ENCODE results near the gene BTRC. TPM values are rescaled to one million over a fixed set of nuclear protein-coding genes. Genes with fewer than 3 reads are reported as not detected.

The BTRC gene
- total RNA-seq, 1 experiment from 2014 or later = 29.1 TPM

DNA sequence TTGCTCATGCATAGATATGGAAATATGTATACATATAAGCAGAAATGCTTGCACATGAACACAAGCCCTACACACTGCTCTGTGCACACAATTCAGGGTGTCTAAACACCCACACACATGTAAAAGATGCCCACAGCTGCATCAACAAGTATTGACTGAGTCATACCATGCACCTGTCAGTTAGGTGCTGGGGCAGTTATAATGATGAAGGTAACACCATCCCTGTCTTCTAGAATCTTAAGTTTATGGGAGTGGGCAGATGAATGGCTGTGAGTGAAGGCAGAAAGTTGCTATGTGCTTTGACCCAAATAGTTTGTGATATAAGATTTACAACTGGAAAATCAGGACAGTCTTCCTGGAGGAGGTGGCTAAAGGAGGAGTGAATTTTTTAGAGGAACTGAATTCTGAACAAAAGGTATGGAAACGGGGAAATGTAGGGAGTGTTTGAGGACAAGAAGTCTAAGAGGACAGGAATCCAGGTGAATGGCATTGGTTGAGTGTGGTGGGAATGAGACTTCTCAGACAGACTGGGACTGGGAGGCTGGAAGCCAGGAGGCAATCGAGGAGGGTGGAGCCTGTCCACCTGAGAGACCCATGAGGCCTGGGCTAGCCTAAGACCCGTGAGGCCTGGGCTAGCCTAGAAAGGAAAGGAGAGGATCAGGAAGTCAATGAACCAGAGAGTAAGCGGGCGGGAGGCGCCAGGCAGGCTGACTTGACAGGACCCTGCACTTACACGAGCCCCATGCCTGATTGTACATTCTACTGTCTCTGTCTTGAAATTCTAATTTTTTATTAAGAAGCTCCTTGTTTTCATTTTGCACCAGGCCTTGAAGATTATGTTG is 213.4 kb downstream of the BTRC start:
- Histone ChIP-seq H3K36me3 (ENCODE audit: control insufficient read depth in 1 of 2, insufficient read depth in 2 of 2, low read length in 2 of 2) (no peaks in the 10 kb centered on the region), H3K27ac (ENCODE audit: low read depth, low read length) (no peak overlapping the region), H3K9me2 (ENCODE audit: insufficient read depth) (no peaks in the 10 kb centered on the region), H3K4me1 (ENCODE audit: control insufficient read depth in 1 of 2, insufficient read depth in 2 of 2, low read length in 2 of 2) (peaks cover 11 to 22% of the 10 kb centered on the region in 2 experiments), H4K20me1 (ENCODE audit: insufficient read depth) (no peaks in the 10 kb centered on the region), H3K27me3 (ENCODE audit: insufficient read depth, low read length) (no peaks in the 10 kb centered on the region; the same call in 1 of the 2 replicates), H3K9ac (ENCODE audit: low read length) (no peak overlapping the region), H3K4me2 (ENCODE audit: low read length) (no peak overlapping the region), H3K9me3 (ENCODE audit: control insufficient read depth in 1 of 2, insufficient read depth in 1 of 2, low read depth in 1 of 2, low read length in 2 of 2) (no peaks in the 10 kb centered on the region), H2AFZ (ENCODE audit: low read depth, low read length, poor library complexity, severe bottlenecking) (no peak overlapping the region), H3K79me2 (ENCODE audit: insufficient read depth, low read length) (no peaks in the 10 kb centered on the region), H3K4me3 (replicated peaks in 1 of 2; ENCODE audit: low read depth in 1 of 2, low read length in 2 of 2) (no peak overlapping the region)
- ChIA-PET CTCF (interaction anchor here (1.0 to 1.5 kb wide), 3 partner anchors 123 to 353 kb away, joined by 3 to 13 read pairs (median 4); no protein-coding TSS in a partner anchor), RAD21 (ENCODE audit: low non-redundant PET in 1 of 2, low total read pairs in 2 of 2, uncharacterized antibody in 2 of 2, unreplicated experiment in 2 of 2) (interaction anchor here in 1 of 2 experiments (3.7 kb wide), 1 partner anchor 353 kb away, joined by 31 read pairs; no protein-coding TSS in a partner anchor), POLR2A (no interaction called here)
- DNase-seq (ENCODE audit: low read depth, low spot score) = no peak
- intact Hi-C loops (cut with micrococcal nuclease) = no loop called here
- no TSS peak for BruUV-seq (replicated peaks)
- ATAC-seq = no peak
- TF ChIP-seq ATF3 (IDR thresholded peaks at IDR 0.05) (no peak), YY1 (IDR thresholded peaks at IDR 0.05; ENCODE audit: extremely low read depth, insufficient replicate concordance, low read depth, low read length) (no peak), JUND (IDR thresholded peaks at IDR 0.05) (no peak), ZNF274 (IDR thresholded peaks at IDR 0.05; ENCODE audit: low read depth, low read length) (no peak), CTCF (IDR thresholded peaks at IDR 0.05 in 2 of 3, conservative IDR thresholded peaks at IDR 0.05 in 1 of 3; ENCODE audit: borderline replicate concordance in 1 of 3, insufficient read depth in 1 of 3, low read depth in 2 of 3, low read length in 2 of 3) (no peak), FOSL1 (IDR thresholded peaks at IDR 0.05; ENCODE audit: low read depth) (no peak), SIN3A (IDR thresholded peaks at IDR 0.05; ENCODE audit: low read depth) (no peak), EZH2phosphoT487 (IDR thresholded peaks at IDR 0.05; ENCODE audit: borderline replicate concordance) (no peak), EZH2 (IDR thresholded peaks at IDR 0.05) (no peak), ZFX (IDR thresholded peaks at IDR 0.05) (no peak), ZBTB33 (IDR thresholded peaks at IDR 0.05; ENCODE audit: extremely low read depth, insufficient replicate concordance, low read length) (no peak), POLR2A (IDR thresholded peaks at IDR 0.05; ENCODE audit: borderline replicate concordance, extremely low read depth, insufficient read depth, insufficient read length) (no peak), TCF7L2 (IDR thresholded peaks at IDR 0.05; ENCODE audit: borderline replicate concordance, extremely low read depth, insufficient read depth, insufficient read length) (no peak), EGR1 (IDR thresholded peaks at IDR 0.05; ENCODE audit: low read depth) (no peak), RAD21 (IDR thresholded peaks at IDR 0.05; ENCODE audit: low read depth) (no peak), CEBPB (IDR thresholded peaks at IDR 0.05; ENCODE audit: low read depth) (no peak), CBX3 (IDR thresholded peaks at IDR 0.05; ENCODE audit: low read depth) (no peak)
- TF ChIP-seq, protein P1, sequence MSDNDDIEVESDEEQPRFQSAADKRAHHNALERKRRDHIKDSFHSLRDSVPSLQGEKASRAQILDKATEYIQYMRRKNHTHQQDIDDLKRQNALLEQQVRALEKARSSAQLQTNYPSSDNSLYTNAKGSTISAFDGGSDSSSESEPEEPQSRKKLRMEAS (IDR thresholded peaks at IDR 0.05) = no peak
- TF ChIP-seq, protein P2, sequence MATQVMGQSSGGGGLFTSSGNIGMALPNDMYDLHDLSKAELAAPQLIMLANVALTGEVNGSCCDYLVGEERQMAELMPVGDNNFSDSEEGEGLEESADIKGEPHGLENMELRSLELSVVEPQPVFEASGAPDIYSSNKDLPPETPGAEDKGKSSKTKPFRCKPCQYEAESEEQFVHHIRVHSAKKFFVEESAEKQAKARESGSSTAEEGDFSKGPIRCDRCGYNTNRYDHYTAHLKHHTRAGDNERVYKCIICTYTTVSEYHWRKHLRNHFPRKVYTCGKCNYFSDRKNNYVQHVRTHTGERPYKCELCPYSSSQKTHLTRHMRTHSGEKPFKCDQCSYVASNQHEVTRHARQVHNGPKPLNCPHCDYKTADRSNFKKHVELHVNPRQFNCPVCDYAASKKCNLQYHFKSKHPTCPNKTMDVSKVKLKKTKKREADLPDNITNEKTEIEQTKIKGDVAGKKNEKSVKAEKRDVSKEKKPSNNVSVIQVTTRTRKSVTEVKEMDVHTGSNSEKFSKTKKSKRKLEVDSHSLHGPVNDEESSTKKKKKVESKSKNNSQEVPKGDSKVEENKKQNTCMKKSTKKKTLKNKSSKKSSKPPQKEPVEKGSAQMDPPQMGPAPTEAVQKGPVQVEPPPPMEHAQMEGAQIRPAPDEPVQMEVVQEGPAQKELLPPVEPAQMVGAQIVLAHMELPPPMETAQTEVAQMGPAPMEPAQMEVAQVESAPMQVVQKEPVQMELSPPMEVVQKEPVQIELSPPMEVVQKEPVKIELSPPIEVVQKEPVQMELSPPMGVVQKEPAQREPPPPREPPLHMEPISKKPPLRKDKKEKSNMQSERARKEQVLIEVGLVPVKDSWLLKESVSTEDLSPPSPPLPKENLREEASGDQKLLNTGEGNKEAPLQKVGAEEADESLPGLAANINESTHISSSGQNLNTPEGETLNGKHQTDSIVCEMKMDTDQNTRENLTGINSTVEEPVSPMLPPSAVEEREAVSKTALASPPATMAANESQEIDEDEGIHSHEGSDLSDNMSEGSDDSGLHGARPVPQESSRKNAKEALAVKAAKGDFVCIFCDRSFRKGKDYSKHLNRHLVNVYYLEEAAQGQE (IDR thresholded peaks at IDR 0.05; ENCODE audit: low read depth) = no peak

Data from HCT116 (cell line).